MCF 10A (cell line): ENCODE measurements around the gene RNF187. TPM values are rescaled to one million over a fixed set of nuclear protein-coding genes. Genes with fewer than 3 reads are reported as not detected.

ENCODE experiments used
- Bru-seq: library from RNA; stranded (reverse); fragments of 400-500 nt; gene quantifications from one replicate; lab custom pipeline; 2021; lab: Mats Ljungman, UMichigan
- BruChase-seq, 2 experiments: library from RNA; stranded (reverse); fragments of 400-500 nt; gene quantifications; one replicate each; lab custom pipeline; 2021; lab: Mats Ljungman, UMichigan
- BruUV-seq: library from RNA; stranded (reverse); fragments of 400-500 nt; replicated peaks from 2 replicates; lab custom pipeline; 2021; lab: Mats Ljungman, UMichigan
- CTCF ChIA-PET: fragments of 300-600 bp; sonication (Branson Sonifier 250); formaldehyde crosslinking; extraction: SDS; loops from one replicate; lab custom pipeline; 2021; ENCODE audit warnings: antibody characterized with exemption, inconsistent platforms; lab: Yijun Ruan, JAX
- POLR2A ChIA-PET: fragments of 300-600, 350-650 bp; sonication (Branson Sonifier 250); formaldehyde crosslinking; extraction: SDS; loops from one replicate; lab custom pipeline; 2020; ENCODE audit warnings: antibody characterized with exemption, inconsistent platforms; lab: Yijun Ruan, JAX
- DNase-seq: peaks from one replicate; pipeline ENCODE4 v3.0.0-alpha.2; 2018; ENCODE audit not compliant: unreplicated experiment
- H3K27ac Mint-ChIP-seq: one replicate; pipeline ENCODE4 v1.8.0; 2022; ENCODE audit warnings: mild to moderate bottlenecking, low read depth, mixed read lengths; ENCODE audit not compliant: unreplicated experiment
- H3K27me3 Mint-ChIP-seq: one replicate; pipeline ENCODE4 v1.8.0; 2022; ENCODE audit warnings: mixed read lengths; ENCODE audit not compliant: insufficient read depth, unreplicated experiment
- H3K36me3 Mint-ChIP-seq: one replicate; pipeline ENCODE4 v1.8.0; 2022; ENCODE audit warnings: mild to moderate bottlenecking, moderate library complexity, mixed read lengths; ENCODE audit not compliant: insufficient read depth, unreplicated experiment
- H3K4me1 Mint-ChIP-seq: one replicate; pipeline ENCODE4 v1.8.0; 2022; ENCODE audit warnings: mixed read lengths; ENCODE audit not compliant: insufficient read depth, unreplicated experiment
- H3K4me3 Mint-ChIP-seq: one replicate; pipeline ENCODE4 v1.8.0; 2022; ENCODE audit warnings: mild to moderate bottlenecking, moderate library complexity, mixed read lengths; ENCODE audit not compliant: unreplicated experiment
- H3K9me3 Mint-ChIP-seq: one replicate; pipeline ENCODE4 v1.8.0; 2022; ENCODE audit warnings: mixed read lengths; ENCODE audit not compliant: unreplicated experiment
- CTCF ChIP-seq: fragments of 200-600 bp; IDR thresholded peaks from one replicate; pipeline ENCODE4 v1.8.0; 2022; ENCODE audit warnings: antibody characterized with exemption, mild to moderate bottlenecking; ENCODE audit not compliant: unreplicated experiment
- intact Hi-C: fragments of 100-400 bp; cut with micrococcal nuclease; formaldehyde crosslinking; loops from 2 replicates; pipeline ENCODE4 v1.14.1; 2022
- long read RNA-seq: library from polyadenylated mRNA; stranded (forward); transcript quantifications from one replicate; pipeline ENCODE4 v2.0.0, GENCODE V29; 2022
- total RNA-seq: library from RNA; stranded (reverse); gene quantifications from 2 replicates; pipeline ENCODE4 v1.2.3, GENCODE V29; 2022

The RNF187 gene
- 167 and 244 TPM in 2 replicates for total RNA-seq
- percentile 89 among the genes with signal in this experiment for Bru-seq, nascent RNA
- percentile 96 among the genes with signal in this experiment for BruChase-seq, experiment 1, labeled RNA remaining after a 6-hour chase
- percentile 92 among the genes with signal in this experiment for BruChase-seq, experiment 2, labeled RNA remaining after a 2-hour chase
- long read RNA-seq, transcript RNF187-201 (4 exons, 3,017 nt) = major isoform, 644 of 694 reads
- long read RNA-seq, partial matches to known transcripts = 10 of 694 reads
- long read RNA-seq, other reads (novel, unspliced or antisense) = 39 of 694 reads

- Mint-ChIP-seq H3K27ac (peak within 1 kb of the TSS; percentile 100), H3K9me3 (no peaks in the 10 kb centered on the region), H3K27me3 (peaks cover 6% of the 10 kb centered on the region), H3K4me1 (peaks cover 44% of the 10 kb centered on the region), H3K36me3 (peaks cover 41% of the 10 kb centered on the region), H3K4me3 (peak within 1 kb of the TSS; percentile 90)
- POLR2A ChIA-PET = interaction anchor here (0.6 to 7.5 kb wide), 22 partner anchors 10 to 1547 kb away, joined by 3 to 182 read pairs (median 5); partner anchors contain the start of genes COQ8A, GUK1, IBA57 and NUP133
- CTCF ChIA-PET = interaction anchor here (0.6 to 1.5 kb wide), 6 partner anchors 12 to 323 kb away, joined by 3 to 9 read pairs (median 4); no protein-coding TSS in a partner anchor
- BruUV-seq = no TSS peak
- TF ChIP-seq CTCF = peak; percentile 3
- intact Hi-C loops = loop anchor here (1.0 kb wide), 1 partner anchor 30 kb away; a partner anchor contains a TSS
- no peak for DNase-seq
These were observed at the start of gene RNF187 for GRCh38 chr1:228487336-228488124. RNF187 (plus strand) TSS chr1:228487382.

- CTCF ChIA-PET = no interaction called here
- POLR2A ChIA-PET = interaction anchor here (0.6 to 0.9 kb wide), 2 partner anchors 9 to 12 kb away, joined by 3 read pairs; no protein-coding TSS in a partner anchor
- Mint-ChIP-seq H3K36me3 (no peaks in the 10 kb centered on the region), H3K4me3 (no peak overlapping the region), H3K4me1 (no peaks in the 10 kb centered on the region), H3K9me3 (no peaks in the 10 kb centered on the region), H3K27ac (no peak overlapping the region), H3K27me3 (peaks cover 63% of the 10 kb centered on the region)
- no peak for DNase-seq
- TF ChIP-seq CTCF = no peak
- no TSS peak for BruUV-seq
- intact Hi-C loops = no loop called here
These were observed 49.7 kb upstream of the RNF187 start for GRCh38 chr1:228437424-228437962.

- no peak overlapping the region for H3K27ac Mint-ChIP-seq
- H3K27me3 Mint-ChIP-seq = peaks cover 63% of the 10 kb centered on the region
- no peak for TF ChIP-seq CTCF
- ChIA-PET CTCF (no interaction called here), POLR2A (interaction anchor here (0.6 to 0.9 kb wide), 2 partner anchors 10 to 11 kb away, joined by 3 read pairs; no protein-coding TSS in a partner anchor)
- no peaks in the 10 kb centered on the region for H3K9me3 Mint-ChIP-seq
- no peak overlapping the region for H3K4me3 Mint-ChIP-seq
- no peak for DNase-seq
- intact Hi-C loops = no loop called here
- H3K36me3 Mint-ChIP-seq = no peaks in the 10 kb centered on the region
- BruUV-seq = no TSS peak
- H3K4me1 Mint-ChIP-seq = no peaks in the 10 kb centered on the region
These were observed 48.9 kb upstream of the RNF187 start for GRCh38 chr1:228438266-228438665.
